Measurements from ENCODE around the gene DTNA.

DTNA gene

DNA sequence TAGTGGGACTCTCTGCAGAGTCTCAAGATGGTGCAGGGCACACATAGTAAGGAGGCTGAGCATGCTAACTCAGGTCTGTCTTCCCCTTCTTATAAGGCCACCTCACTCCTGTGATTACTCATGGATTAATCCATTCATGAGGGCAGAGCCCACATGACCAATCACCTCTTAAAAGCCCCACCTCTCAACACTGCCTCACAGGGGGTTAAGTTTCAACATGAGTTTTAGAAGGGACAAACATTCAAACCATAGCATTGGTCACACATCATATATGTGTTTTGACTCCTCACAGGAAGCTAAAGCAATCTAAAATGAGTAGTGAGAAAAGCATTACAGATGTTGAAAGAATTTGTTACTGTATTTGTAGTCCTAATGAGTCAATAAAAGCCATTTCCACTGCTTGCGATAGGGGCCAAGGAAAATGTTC, 57.5 kb downstream of the DTNA start:
- no peak for DNase-seq (ENCODE audit: low read depth in 3 of 3, low spot score in 1 of 3)

DNA sequence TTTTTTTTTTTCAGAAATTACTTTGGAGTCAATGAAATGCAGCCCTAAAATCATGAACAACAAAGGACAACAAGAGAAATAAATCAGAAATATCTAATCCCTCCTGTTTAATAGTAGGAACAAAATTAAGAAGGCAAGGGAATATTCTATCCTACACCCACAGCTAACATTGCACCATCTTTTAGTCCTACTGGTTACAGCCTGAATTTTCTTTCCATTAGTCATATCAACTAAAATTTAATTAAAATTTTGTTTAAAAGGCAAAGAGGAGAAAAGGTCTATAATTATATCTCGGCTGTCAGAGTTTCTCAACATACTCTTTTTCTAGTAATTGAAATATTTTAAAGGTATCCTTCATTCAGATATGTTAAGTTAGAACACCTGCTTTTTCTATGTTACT, 61.9 kb downstream of the DTNA start:
- DNase-seq (ENCODE audit: low read depth in 3 of 3, low spot score in 1 of 3), result no peak

DNA sequence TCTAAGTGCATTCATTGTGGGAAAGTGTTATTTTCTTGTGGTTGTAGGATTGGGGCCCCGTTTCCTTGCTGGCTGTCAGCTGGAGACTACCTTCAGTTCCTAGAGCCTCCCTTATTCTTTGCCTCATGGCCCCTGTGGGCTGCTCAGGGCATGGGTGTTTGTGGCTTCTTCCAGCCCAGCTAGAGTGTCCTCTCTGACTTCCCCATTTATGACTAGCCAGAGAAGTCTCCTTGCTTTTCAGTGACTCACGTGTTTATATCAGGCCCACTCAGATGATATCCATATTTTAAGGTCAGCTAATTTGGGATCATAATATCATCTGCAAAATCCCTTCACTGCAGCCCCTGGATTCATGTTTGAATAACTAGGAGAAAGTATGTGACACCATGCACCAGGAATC, 62.8 kb downstream of the DTNA start:
- DNase-seq (ENCODE audit: low read depth in 3 of 3, low spot score in 1 of 3), result no peak

DNA sequence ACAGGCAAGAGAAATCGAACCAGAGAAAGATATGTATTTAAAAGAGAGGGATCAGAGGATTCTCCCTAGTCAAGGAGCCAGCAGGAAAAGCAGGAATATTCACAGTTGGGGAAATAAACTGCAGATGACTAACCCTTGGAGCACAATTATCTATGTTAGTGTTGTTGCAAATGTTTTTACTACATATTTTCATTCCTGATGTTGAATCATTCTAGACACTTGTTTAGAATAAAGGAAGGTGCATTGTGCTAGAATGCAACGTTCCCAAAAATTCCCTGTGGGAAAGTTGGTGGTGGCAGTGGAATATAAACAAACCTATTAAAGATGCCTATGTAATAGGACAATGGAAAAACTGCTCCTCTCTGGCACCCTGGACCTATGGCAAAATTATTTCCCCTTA, 63.3 kb downstream of the DTNA start:
- no peak for DNase-seq (ENCODE audit: low read depth in 3 of 3, low spot score in 1 of 3)

DNA sequence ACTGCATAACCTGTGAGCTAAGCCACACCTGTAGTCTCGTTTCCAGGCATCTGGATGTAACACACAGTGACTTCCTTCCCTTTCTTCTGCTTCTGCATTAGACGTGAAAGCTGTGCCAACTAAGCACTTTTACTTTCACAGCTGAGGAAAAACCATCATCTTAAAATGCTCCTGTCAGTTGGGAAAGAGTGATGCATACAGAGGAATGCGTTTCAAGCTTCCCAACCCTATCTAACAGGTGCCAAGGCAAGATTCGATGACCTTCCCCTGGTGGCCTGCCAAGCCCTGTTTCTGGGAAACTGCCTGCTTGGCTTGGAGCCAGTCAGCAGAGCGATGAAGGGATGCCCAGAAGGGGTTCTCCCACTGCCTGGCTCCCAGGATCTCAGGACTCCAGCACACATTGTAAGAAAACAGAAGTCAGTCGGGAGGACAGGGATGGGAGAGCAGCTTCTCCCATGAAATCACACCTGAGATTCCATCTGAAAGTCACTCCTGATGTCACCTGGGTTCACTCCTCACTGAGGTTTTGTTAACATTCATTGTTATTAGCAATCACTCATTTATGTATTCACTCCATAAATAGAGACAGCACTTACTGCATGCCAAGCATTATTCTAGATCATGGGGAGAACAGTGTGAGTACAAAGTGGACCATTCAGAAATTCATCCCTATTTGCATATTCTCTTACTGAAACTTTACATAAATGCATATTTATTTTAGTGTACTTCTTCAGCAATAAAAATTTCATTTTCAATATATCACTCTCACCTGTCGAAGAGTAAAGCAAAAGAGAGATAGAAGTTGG, 64.1 kb downstream of the DTNA start:
- DNase-seq (ENCODE audit: low read depth in 3 of 3, low spot score in 1 of 3), result no peak

DNA sequence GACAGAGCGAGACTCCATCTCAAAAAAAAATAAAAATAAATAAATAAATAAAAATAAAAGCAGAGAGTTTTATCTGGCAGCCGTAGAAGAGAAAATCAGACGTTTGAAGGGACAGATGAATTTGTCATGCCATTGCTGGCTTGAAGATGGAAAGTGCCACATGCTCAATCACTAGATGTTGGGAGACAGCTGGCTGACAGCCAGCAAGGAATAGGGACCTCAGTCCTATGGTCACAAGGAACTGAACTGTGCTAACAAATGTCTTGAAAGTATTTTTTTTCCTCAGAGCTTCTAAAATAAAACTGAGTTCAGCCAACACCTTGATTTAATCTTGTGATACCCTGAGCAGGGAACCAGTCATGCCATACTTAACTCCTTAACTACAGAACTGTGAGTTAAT, 65.4 kb downstream of the DTNA start:
- DNase-seq (ENCODE audit: low read depth in 3 of 3, low spot score in 1 of 3), result no peak

DNA sequence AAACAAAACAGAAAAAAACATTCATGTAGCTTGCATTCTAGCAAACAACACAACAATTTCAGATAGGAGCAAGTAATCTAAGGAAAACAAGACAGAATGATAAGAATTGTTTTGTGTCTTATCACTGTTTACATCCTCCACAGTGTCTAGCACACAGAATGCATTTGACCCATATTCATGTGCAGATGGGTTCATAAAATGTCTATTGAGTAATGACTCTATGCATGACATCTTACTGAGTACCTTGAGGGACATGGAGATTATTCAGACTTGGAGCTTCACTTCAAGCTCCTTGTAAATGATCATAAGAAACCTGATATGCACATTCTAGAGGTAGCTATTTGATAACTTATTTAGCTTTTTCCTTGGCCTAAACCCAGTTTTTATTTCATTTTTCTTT, 69.0 kb downstream of the DTNA start:
- DNase-seq (ENCODE audit: low read depth in 3 of 3, low spot score in 1 of 3), result no peak

DNA sequence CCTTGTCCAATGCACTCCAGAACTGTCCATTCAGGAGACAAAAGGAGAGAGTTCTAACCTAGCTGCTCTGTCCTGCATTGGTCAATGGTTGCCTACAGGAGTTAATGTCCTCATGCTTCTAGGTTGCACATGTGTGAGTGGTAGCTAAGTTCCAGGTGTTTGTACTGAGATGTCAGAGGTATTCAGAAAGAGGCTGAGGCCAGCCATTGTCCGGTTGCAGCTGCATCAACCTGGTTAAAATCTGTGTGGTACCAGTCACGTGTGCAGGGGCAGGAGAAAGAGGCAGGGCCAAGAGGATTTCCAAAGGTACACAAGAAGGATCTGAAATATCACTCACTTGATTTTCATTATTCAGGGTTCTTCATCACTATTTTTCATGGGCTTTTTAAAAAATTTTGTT, 70.8 kb downstream of the DTNA start:
- no peak for DNase-seq (ENCODE audit: low read depth in 3 of 3, low spot score in 1 of 3)

DNA sequence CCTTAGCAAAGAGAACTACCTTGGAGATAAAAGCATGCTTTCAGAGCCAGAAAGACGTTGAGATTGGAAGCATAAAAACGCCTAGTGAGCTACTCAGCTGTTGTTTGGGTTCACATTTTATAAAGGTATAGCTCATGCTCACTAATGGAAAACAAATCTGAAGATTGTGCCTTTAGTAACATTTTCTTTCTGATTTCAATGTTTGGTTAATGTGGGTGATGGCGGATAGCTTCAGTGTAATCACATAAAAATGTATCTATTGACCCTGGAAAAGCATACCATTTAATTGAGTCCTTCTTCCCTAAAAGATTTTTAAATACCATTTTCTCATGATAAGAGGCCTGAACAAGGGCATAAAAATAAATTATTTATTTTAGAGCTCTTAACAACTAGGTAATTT, 73.4 kb downstream of the DTNA start:
- DNase-seq (ENCODE audit: low read depth in 3 of 3, low spot score in 1 of 3), result no peak

DNA sequence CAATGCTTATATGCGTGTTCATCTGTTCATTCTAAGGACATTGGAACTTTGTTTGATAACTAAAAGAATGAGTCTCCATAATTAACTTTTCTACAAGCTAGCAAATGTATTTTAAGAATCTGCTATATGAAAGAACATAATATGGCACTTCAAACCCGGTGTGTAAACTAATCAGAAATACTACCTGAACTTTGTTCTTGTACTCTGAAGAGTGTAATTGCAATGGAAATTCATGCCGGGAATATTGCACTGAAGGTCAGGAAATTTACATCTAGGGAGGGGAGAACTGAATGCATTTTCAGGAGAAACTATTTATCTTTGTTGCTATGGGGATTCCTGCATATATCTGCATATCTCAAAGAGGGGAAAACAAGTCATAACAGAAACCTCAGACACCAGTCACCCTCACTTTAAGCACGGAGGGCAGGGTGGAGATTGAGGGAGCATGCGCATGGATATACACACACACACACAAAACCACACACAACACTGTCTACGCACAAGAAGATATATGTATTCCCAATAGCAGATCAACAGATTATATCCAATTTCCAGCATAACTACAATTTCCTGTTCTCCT, 76.2 kb downstream of the DTNA start:
- DNase-seq (ENCODE audit: low read depth in 3 of 3, low spot score in 1 of 3), result no peak

DNA sequence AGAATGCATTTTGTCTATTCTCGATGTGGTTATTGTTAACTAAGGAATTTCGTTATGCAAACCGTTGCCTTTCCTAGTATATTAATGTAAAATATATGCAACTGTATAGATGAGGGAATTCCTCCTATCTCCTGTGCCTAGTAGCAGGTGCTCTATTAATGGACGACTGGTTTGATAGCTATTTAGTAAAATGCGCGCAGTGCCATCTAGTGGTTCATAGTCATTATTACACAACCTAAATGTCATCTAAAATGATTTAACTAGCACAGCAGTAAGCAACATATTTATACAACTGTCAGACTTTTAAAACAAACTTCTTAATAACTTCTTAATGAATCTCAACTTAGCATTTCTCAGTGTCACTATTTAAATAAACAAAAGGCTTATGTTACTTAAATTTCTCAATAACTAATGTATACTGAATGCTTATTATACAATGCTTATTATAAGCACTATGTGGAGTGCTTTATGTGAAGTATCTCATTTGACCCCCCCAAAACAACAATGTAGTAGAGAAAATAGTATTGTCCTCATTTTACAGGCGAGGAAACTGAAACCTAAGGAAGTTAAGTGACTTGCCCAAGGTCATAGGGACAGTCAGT, 77.9 kb downstream of the DTNA start:
- DNase-seq (ENCODE audit: low read depth in 3 of 3, low spot score in 1 of 3), result peak in 1 of 3 donors; percentile 1

DNA sequence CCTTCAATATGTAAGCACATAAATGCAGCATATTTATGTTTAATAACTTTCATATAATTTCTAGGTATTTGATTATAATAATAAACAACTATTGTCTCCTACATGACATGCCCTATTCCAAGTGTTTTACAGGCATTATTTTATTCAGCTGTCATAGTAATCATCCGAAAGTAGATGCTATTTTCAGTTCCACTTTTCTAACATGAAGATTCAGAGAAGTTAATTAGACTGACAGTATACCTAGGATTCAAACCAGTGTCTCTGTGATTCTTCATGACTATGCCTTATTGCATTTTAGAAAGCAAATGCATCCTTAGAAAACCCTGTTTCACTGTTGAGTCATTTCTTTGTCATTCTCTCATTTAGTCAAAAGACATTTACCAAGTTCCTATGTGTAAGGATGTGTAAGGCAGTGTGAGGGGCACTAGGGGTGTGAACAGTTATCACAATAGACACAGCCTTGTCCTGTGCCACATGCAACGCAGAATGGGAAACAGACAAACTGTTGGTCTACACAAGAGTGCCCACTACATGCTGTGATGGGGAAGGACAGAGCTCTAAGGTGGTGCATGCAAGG, 79.8 kb downstream of the DTNA start:
- DNase-seq (ENCODE audit: low read depth in 3 of 3, low spot score in 1 of 3), result no peak

DNA sequence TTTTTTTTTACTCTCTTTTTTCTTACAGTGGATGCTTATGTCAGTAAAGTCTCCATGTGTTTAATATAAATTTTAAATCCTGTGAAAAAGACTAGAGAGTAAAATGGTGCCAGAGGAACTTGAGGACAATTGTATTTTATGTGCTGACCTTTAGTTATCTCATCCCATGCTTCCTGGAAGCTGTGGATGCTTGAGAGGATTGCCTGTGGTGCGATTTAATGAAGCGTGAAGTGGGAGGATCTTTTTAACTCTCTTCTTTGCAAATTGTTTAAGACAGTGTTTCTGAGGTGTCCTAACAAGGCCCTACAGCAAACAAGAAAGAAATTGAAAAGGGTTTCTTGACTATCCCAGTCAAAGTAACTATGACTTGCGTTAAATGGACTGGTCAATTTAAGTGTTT, 84.2 kb downstream of the DTNA start:
- no peak for DNase-seq (ENCODE audit: low read depth in 3 of 3, low spot score in 1 of 3)

DNA sequence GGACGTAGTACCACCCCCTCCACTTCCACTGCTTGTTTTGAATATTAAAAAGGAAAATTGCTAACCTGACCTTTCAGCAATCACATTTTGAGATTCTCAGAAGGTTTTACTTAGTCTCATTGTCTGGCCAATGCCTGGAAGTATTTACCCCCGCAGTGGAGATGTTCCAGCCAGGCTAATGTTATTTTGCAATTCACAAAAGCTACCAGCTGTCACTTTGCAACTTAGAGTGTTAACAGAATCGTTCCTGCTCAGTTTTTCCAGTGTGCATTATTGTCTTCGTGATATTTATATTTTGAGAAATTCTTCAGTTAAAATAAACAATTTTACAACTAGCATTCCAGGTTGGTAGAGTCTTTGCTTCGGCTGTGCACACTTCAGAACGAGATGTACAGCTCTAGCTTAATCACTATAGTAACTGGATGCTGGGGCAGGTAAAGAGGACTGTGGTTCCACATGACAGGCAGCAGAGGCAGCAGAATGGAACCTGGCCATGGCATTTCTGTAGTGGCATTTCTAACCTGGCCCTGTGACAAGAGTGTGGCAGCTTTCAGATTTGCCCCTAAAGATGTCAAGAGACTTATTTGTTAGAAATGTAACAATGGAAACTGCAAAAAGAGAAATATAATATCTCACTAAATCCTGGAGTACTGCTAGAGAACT, 85.1 kb downstream of the DTNA start:
- no peak for DNase-seq (ENCODE audit: low read depth in 3 of 3, low spot score in 1 of 3)

DNA sequence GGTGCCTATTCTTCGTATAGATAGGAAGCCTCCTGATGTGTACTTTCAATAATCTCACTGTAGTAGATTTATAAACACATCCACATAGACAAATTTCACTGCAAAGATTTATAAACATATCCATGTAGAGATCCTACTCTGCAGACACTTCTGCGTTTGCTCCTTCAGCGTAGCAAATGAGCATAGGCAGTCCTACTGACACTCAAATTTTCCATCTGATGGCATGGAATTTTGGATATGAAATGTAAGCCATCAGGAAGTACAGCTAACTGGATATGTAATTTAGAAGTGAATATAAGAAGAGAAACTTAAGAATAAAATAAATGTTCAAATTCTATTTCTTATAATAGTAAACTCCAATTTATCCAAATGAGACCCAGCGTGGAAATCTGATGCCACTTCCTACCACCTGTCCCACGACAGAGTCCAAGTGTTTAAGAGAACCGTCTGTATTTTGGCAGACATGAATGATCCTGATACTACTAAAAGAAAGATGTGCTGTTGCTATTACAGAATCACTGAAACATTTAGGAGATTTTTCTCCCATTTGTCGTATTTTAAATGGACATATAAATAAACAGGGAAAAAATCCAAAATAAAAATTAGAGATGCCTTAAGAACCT, 86.0 kb downstream of the DTNA start:
- DNase-seq (ENCODE audit: low read depth in 3 of 3, low spot score in 1 of 3), result no peak

DNA sequence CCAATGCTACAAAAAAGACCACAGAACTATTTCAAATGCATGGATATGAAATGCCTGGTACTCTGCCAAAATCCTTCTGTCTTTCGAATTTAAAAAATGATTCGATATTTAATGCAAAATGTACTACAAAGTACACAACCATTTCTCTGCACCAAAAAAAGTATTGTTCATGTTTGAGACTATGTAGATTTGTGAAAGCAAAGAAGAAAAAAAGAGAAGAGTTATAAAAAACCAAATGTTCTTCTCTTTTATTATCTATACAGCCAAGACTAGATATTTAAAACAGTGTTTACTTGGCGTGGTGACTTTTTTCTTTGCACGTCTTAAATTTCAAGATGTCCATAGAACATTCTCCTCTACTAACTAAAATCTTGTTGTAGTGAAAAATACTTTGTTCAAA, 89.2 kb downstream of the DTNA start:
- DNase-seq (ENCODE audit: low read depth in 3 of 3, low spot score in 1 of 3), result no peak

DNA sequence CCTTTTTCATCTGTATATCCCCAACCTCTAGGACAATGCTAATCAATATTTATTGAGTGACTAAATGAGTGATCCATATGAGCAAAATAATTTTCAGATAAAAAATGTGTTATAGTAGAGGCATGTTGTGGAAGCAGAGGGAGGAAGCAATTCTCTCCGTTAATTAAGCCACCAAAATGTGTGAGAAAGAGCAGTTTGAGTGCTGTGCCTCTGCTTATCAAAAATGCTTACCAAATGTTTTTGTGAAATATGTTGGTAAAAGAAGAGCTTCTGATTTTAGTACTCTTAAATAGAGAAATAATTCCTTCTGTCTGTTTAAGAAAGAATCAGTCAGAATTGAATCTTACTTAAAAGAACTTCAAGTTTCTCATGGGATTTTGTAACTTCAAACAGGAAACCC, 90.3 kb downstream of the DTNA start:
- DNase-seq (ENCODE audit: low read depth in 3 of 3, low spot score in 1 of 3), result no peak

DNA sequence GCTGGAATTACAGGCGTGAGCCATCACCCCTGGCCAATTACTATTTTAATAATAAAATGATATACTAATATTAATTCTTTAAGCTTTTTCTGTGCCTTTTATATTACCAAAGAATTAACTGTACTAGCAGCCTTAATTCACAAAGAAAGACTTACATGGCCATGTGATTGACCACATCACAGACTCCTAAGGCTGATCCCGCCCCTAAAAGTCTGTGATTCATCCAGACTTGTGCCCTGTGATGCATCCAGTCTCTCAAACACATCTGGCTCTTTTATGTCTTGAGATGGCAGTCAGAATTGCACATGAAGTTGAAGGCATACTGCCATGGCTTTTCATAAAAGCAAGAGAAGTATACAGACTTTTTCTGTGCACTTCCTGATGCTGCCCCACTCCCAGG, 91.7 kb downstream of the DTNA start:
- DNase-seq (ENCODE audit: low read depth in 3 of 3, low spot score in 1 of 3), result no peak

DNA sequence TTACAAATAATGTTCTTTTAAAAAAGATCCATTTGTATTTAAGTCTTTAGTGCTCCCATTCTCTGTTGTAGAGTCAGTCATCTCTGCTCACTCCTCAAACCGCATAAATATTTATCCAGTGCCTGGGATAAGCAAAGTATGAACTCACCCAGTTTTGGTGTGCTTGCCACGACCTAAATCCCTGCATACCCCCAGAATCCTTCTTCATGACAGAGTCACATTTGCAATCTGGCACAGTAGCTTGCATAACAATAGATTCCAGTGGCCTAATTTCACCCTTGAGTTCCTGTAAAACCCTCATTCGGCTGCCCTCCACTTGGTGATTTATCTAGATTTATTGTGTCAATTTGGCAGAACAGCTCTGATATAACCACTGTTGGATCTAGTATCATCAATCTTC, 92.9 kb downstream of the DTNA start:
- DNase-seq (ENCODE audit: low read depth in 3 of 3, low spot score in 1 of 3), result no peak

DNA sequence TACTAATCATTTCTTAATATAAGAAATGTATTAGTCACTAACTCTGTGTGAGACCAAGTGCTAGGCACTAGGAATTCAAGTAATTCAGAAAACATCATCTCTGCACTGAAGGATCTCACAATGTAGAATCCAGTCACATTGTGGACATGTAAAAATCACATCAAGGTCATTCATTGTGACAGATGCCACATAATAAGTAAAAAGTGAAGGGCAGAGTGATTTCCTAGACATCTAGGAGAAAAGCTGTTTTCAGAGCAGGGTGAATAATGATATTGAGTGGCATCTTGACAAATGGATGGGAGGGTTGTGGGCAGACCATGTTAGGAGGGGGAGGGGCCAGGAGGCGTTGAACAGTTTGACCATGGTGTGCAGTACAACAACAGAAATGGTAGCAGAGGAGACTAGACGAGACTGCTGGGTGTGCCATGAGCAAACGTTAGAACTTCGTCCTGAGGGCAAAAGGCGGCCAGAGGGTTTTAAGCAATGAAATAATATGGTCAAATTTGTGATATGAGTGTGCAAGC, 93.8 kb downstream of the DTNA start:
- no peak for DNase-seq (ENCODE audit: low read depth in 3 of 3, low spot score in 1 of 3)

Data from stimulated activated CD4-positive, alpha-beta T cell treated with anti-CD3 and anti-CD28 coated beads, TNF-alpha, amount 100 ng/mL, for 1 hour (primary cell).